Endothelial cell (in vitro differentiated cells): ENCODE results near the gene PSG6. TPM values are rescaled to one million over a fixed set of nuclear protein-coding genes. Genes with fewer than 3 reads are reported as not detected.
"Not testable (repeated sequence)": the region's sequence is repeated elsewhere in the genome, so short reads cannot be mapped to it uniquely, and the experiment has no call there.

Source experiments
- DNase-seq: peaks from one replicate; pipeline ENCODE4 v3.0.0; 2021; ENCODE audit warnings: low spot score
- H3K27ac Mint-ChIP-seq: one replicate; pipeline ENCODE4 v1.8.0; 2021; ENCODE audit warnings: mixed read lengths, inconsistent platforms; ENCODE audit not compliant: unreplicated experiment
- H3K27me3 Mint-ChIP-seq: one replicate; pipeline ENCODE4 v1.8.0; 2021; ENCODE audit warnings: mild to moderate bottlenecking, moderate library complexity, mixed read lengths, inconsistent platforms; ENCODE audit not compliant: unreplicated experiment
- H3K36me3 Mint-ChIP-seq: one replicate; pipeline ENCODE4 v1.8.0; 2021; ENCODE audit warnings: mild to moderate bottlenecking, low read depth, mixed read lengths, inconsistent platforms; ENCODE audit not compliant: unreplicated experiment
- H3K4me1 Mint-ChIP-seq: one replicate; pipeline ENCODE4 v1.8.0; 2021; ENCODE audit warnings: mild to moderate bottlenecking, mixed read lengths, inconsistent platforms; ENCODE audit not compliant: unreplicated experiment
- H3K4me3 Mint-ChIP-seq: one replicate; pipeline ENCODE4 v1.8.0; 2021; ENCODE audit warnings: mild to moderate bottlenecking, mixed read lengths, inconsistent platforms; ENCODE audit not compliant: unreplicated experiment
- H3K9me3 Mint-ChIP-seq: one replicate; pipeline ENCODE4 v1.8.0; 2021; ENCODE audit warnings: mixed read lengths, inconsistent platforms; ENCODE audit not compliant: unreplicated experiment
- total RNA-seq: library from RNA; stranded (reverse); fragmentation: NEBNext Ultra II Directional; extraction: Animal tissue kit (Norgen Biotek cat#: 25700); gene quantifications from one replicate; pipeline ENCODE4 v1.2.1, GENCODE V29; 2021; ENCODE audit not compliant: unreplicated experiment
- TF ChIP-seq, protein P1 (sequence below): fragments of 200-600 bp; sonication (generic); IDR thresholded peaks from one replicate; pipeline ENCODE4 v1.5.0; 2021; ENCODE audit warnings: antibody characterized with exemption; ENCODE audit not compliant: unreplicated experiment

Gene PSG6
- total RNA-seq, 1 donor from 2014 or later, result not detected

DNA sequence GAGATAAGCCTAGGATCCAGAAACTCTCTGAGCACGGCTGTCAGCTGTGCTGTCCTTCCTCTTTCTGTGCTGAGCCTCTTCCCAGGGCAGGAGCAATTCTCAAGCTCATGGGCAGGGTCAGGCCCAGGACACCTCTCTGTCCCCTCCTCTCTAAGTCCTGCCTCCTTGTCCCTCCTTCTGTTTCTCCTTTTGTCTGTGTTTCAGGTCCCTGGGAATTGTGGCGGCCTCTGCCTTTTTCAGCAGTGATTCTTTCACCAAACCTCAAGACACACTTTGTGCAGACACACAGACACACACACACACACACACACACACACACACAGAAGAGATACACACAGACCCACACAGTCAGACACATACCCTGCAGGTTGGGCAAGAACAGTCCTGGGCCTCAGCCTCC, 38.1 kb downstream of the PSG6 start, which contains the start of gene PSG1:
Gene PSG1 (minus strand): TSS at position 101 of the 400 bp plus-strand sequence. CDS start 132 bp downstream, outside the sequence.
- TF ChIP-seq, protein P1, sequence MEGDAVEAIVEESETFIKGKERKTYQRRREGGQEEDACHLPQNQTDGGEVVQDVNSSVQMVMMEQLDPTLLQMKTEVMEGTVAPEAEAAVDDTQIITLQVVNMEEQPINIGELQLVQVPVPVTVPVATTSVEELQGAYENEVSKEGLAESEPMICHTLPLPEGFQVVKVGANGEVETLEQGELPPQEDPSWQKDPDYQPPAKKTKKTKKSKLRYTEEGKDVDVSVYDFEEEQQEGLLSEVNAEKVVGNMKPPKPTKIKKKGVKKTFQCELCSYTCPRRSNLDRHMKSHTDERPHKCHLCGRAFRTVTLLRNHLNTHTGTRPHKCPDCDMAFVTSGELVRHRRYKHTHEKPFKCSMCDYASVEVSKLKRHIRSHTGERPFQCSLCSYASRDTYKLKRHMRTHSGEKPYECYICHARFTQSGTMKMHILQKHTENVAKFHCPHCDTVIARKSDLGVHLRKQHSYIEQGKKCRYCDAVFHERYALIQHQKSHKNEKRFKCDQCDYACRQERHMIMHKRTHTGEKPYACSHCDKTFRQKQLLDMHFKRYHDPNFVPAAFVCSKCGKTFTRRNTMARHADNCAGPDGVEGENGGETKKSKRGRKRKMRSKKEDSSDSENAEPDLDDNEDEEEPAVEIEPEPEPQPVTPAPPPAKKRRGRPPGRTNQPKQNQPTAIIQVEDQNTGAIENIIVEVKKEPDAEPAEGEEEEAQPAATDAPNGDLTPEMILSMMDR, result no peak
- H3K27ac Mint-ChIP-seq, result no peak within 1 kb of the TSS
- H3K27me3 Mint-ChIP-seq, result peaks cover 8% of the 10 kb centered on the region
- no peak for DNase-seq
- no peaks in the 10 kb centered on the region for H3K9me3 Mint-ChIP-seq
- H3K4me3 Mint-ChIP-seq, result no peak within 1 kb of the TSS
- no peaks in the 10 kb centered on the region for H3K36me3 Mint-ChIP-seq
- no peaks in the 10 kb centered on the region for H3K4me1 Mint-ChIP-seq

DNA sequence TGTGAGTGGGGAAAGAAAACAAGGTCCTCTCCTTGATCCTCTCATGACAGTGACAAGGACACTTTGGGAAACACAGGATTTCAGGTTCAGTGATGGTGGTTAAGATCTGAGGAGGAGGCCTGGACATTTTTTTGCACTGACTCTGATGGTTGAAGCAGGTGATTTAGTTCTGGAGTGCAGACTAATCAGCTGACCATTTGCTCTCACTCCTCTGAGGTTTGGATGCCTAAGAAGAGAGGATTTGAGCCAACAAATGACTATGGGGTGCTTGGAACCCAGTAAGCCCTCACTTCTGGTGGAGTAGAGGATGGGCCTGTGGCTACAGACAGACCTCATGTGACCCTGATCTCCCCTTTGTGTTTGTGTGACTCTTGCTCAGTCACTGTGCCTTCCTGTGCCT, 41.1 kb downstream of the PSG6 start:
- peaks cover 13% of the 10 kb centered on the region for H3K27me3 Mint-ChIP-seq
- H3K9me3 Mint-ChIP-seq, H3K4me1 Mint-ChIP-seq, DNase-seq, H3K4me3 Mint-ChIP-seq, H3K36me3 Mint-ChIP-seq, H3K27ac Mint-ChIP-seq: not testable (repeated sequence)

DNA sequence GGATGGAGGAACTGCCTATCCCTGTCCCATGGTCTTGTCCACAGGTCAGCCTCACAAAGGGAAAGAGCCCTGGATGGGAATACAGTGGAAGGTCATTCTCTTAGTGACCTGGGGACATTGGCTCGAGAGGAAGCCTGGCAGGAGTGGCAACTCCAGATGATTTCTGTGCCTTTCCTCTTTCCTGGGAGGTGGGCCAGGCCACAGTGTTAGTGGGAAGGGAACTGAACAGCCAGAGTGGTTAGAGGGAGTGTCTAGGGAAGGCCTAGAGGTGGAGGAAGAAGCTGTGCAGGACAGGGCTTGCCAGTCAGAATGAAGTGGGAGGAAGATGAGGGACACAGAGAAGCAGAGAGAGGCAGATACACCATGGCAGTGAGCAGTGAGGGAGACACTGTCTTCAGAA, 41.8 kb downstream of the PSG6 start:
- not testable (repeated sequence) for H3K4me1 Mint-ChIP-seq, H3K27ac Mint-ChIP-seq, DNase-seq, H3K36me3 Mint-ChIP-seq, H3K4me3 Mint-ChIP-seq, H3K9me3 Mint-ChIP-seq
- H3K27me3 Mint-ChIP-seq, result peaks cover 15% of the 10 kb centered on the region

DNA sequence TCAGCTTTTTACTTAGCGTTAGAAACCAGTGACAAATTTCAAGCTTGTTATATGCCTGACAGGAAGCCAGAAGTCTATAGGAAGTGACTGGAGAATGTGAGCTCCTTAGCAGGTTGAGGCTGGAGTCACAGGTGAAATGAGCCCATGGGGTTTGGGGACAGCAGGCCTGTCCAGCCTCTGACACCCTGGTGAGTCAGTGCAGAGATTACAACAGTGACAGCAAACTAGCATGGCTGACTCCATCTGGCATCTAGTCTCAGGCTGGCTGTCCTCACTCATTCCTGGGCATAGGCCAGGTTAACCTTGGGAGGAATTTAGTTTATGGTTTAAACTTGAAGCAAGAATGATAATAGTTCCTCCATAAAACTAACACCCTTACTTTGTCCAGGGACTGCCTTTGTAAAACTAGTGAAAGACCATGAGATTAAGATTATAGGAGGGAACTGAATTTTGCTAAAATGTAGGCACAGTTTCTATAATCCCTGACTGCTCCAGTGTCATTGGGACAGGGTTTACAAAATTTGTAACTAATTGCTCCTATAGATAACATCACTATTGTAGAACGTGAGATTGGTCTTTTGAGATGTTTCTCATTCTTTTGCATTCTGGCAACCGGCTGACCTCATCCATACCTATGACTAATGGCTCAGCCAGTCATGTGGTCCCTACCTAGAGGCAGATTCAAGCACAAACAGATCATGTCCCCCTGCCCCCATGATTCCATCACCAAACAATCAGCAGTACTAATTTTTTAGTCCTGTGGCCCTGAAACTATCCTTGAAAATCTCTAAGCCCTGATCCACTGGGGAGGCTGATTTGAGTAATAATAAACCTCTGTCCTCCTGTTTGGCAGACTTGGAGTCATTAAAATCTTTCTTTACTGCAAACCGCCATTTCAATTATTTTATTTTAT, 42.5 kb downstream of the PSG6 start:
- peaks cover 15% of the 10 kb centered on the region for H3K27me3 Mint-ChIP-seq
- H3K36me3 Mint-ChIP-seq, DNase-seq, H3K9me3 Mint-ChIP-seq, H3K4me3 Mint-ChIP-seq, H3K27ac Mint-ChIP-seq, H3K4me1 Mint-ChIP-seq: not testable (repeated sequence)

DNA sequence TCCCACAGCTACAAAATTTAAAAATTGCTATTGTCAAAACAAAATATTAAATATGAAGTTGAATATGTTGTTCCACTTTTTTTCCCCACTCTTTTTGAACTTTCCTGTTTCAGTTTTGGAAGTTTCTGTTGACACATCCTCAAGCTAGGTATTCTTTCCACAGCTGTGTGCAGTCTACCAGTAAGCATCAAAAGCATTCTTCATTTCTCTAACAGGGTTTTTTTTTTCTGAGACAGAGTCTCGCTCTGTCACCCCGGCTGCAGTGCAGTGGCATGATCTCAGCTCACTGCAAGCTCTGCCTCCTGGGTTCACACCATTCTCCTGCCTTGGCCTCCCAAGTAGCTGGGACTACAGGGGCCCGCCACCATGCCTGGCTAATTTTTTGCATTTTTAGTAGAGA, 43.6 kb downstream of the PSG6 start:
- H3K4me1 Mint-ChIP-seq, H3K36me3 Mint-ChIP-seq, H3K9me3 Mint-ChIP-seq, H3K4me3 Mint-ChIP-seq, DNase-seq, H3K27ac Mint-ChIP-seq: not testable (repeated sequence)
- peaks cover 12% of the 10 kb centered on the region for H3K27me3 Mint-ChIP-seq

DNA sequence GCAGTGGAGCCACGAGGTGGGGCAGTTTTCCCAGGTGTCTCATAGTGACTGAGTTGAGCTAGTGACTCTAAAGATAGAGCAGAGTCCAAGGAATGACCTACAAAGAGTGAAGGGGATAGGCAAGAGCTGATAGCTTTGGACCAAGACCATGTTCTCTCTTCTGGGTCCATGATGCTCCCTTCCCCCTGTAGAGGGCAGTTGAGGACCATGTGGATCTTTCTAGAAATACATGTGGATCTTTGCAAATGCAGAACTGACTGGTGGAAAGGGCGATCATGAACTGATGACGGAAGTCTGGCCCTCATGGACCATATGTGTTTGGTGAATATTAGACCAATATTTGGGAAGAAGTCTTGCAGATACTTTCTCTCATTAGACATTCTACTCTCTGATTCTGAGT, 45.1 kb downstream of the PSG6 start:
- H3K4me3 Mint-ChIP-seq, result no peak overlapping the region
- DNase-seq, result no peak
- H3K9me3 Mint-ChIP-seq, result no peaks in the 10 kb centered on the region
- no peak overlapping the region for H3K27ac Mint-ChIP-seq
- H3K4me1 Mint-ChIP-seq, result no peaks in the 10 kb centered on the region
- TF ChIP-seq, protein P1, result no peak
- no peaks in the 10 kb centered on the region for H3K36me3 Mint-ChIP-seq
- peaks cover 8% of the 10 kb centered on the region for H3K27me3 Mint-ChIP-seq

DNA sequence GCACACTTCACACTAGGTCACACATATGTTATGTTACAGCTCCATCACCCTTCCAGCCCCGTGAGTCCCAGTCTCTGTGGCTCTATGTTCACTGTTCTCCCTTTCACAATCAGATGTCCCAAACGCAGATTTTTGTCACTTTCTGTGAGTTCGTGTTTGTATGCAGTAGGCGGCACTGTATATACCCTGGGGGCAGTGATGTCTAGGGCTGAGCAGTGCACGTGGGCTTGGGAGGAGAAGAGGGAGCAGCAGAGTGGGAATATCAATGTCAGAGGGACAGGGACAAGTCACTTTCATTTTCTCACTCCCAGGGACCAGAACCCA, 60.2 kb downstream of the PSG6 start:
- TF ChIP-seq, protein P1, result peak; percentile 33
- no peak for DNase-seq
- Mint-ChIP-seq H3K27me3 (peaks cover 9% of the 10 kb centered on the region), H3K9me3 (peaks cover 5% of the 10 kb centered on the region), H3K27ac (no peak overlapping the region), H3K4me1 (no peaks in the 10 kb centered on the region), H3K36me3 (peaks cover 3% of the 10 kb centered on the region), H3K4me3 (peak overlapping the region; percentile 3)
